ENCODE results near the gene RTKN. TPM values are rescaled to one million over a fixed set of nuclear protein-coding genes. Genes with fewer than 3 reads are reported as not detected.

RTKN gene
- total and polyA plus RNA-seq, 2 of the 13 experiments (the other 11 are each of a cell fraction or from before 2014, with no cell fraction given): 159 to 166 TPM

DNA sequence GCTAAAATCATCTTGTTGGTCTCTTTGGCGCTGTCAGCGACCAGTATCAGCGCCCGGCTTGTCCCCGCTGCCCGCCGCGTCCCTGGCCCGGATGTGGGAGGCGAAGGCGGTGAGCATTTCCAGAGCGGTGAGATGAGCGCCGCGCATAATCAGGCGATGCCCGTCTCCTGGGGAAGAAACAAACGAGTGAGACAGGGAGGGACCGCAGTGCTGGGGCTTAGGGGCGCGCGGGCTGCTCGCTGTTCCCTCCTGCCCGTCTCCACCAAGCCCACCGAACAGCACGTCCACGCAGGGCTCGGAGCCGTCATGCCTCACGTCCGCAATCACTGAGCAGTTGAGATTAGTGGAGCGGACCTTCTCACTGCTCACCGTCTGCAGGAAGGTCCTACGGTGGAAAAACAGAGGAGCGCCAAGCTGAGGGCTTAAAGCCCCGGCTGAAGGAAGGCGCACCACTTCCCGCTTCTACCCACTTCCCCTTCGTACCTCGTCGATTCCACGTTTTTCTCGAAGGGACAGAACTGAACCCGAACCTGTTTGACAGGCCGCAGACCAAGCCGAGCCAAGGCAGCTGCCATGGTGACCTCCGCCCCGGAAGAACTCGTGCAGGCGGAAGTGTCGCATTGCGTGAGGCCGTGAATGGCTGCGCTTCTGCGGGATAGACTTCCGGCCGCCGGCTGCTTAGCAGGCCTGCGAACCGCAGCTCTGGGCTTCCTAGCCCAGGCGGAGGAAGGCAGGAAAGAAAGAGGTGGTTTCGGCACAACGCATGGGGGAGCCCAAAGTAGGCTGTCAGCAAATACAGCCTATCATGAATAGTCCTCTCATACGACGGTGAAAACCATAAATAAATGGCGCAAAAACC, 30.6 kb upstream of the RTKN start, which contains the start of gene MRPL53 (continued):
- no peak for TF ChIP-seq TRIM22 (IDR thresholded peaks at IDR 0.05)
- TF ChIP-seq, protein P1, sequence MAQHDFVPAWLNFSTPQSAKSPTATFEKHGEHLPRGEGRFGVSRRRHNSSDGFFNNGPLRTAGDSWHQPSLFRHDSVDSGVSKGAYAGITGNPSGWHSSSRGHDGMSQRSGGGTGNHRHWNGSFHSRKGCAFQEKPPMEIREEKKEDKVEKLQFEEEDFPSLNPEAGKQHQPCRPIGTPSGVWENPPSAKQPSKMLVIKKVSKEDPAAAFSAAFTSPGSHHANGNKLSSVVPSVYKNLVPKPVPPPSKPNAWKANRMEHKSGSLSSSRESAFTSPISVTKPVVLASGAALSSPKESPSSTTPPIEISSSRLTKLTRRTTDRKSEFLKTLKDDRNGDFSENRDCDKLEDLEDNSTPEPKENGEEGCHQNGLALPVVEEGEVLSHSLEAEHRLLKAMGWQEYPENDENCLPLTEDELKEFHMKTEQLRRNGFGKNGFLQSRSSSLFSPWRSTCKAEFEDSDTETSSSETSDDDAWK (CRISPR knock-in tag; IDR thresholded peaks at IDR 0.05): no peak
- peak; percentile 79; the same call in 1 of the 2 replicates for TF ChIP-seq ZNF83 (CRISPR knock-in tag; IDR thresholded peaks at IDR 0.05; ENCODE audit: borderline replicate concordance)
- TF ChIP-seq BRD4 (CRISPR knock-in tag; IDR thresholded peaks at IDR 0.05): peak; percentile 97
- peak; percentile 98 for TF ChIP-seq NCOA1 (CRISPR knock-in tag; IDR thresholded peaks at IDR 0.05)
- TF ChIP-seq CHD4 (IDR thresholded peaks at IDR 0.05; ENCODE audit: borderline replicate concordance, low read length): peak; percentile 37; the same call in 1 of the 2 replicates
- peak; percentile 90 for TF ChIP-seq ARNT2 (CRISPR knock-in tag; IDR thresholded peaks at IDR 0.05; ENCODE audit: low read depth)
- peak; percentile 64; the same call in 1 of the 2 replicates for TF ChIP-seq ZBTB21 (CRISPR knock-in tag; IDR thresholded peaks at IDR 0.05)
- no peak for TF ChIP-seq ATF7 (IDR thresholded peaks at IDR 0.05)
- TF ChIP-seq ATF7 (CRISPR knock-in tag; IDR thresholded peaks at IDR 0.05): peak; percentile 83
- TF ChIP-seq ZNF772 (CRISPR knock-in tag; IDR thresholded peaks at IDR 0.05): peak; percentile 98
- peak; percentile 98 for TF ChIP-seq PHF20 (CRISPR knock-in tag; IDR thresholded peaks at IDR 0.05)
- TF ChIP-seq, protein P2, sequence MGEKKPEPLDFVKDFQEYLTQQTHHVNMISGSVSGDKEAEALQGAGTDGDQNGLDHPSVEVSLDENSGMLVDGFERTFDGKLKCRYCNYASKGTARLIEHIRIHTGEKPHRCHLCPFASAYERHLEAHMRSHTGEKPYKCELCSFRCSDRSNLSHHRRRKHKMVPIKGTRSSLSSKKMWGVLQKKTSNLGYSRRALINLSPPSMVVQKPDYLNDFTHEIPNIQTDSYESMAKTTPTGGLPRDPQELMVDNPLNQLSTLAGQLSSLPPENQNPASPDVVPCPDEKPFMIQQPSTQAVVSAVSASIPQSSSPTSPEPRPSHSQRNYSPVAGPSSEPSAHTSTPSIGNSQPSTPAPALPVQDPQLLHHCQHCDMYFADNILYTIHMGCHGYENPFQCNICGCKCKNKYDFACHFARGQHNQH (CRISPR knock-in tag; IDR thresholded peaks at IDR 0.05): peak; percentile 96
- peak; percentile 81 for TF ChIP-seq ZEB1 (IDR thresholded peaks at IDR 0.05; ENCODE audit: insufficient replicate concordance, low read depth)
- peak; percentile 39; the same call in 1 of the 2 replicates for TF ChIP-seq AKNA (CRISPR knock-in tag; IDR thresholded peaks at IDR 0.05; ENCODE audit: borderline replicate concordance)
- TF ChIP-seq, protein P3, sequence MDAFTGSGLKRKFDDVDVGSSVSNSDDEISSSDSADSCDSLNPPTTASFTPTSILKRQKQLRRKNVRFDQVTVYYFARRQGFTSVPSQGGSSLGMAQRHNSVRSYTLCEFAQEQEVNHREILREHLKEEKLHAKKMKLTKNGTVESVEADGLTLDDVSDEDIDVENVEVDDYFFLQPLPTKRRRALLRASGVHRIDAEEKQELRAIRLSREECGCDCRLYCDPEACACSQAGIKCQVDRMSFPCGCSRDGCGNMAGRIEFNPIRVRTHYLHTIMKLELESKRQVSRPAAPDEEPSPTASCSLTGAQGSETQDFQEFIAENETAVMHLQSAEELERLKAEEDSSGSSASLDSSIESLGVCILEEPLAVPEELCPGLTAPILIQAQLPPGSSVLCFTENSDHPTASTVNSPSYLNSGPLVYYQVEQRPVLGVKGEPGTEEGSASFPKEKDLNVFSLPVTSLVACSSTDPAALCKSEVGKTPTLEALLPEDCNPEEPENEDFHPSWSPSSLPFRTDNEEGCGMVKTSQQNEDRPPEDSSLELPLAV (CRISPR knock-in tag; conservative IDR thresholded peaks at IDR 0.05; ENCODE audit: low read depth): no peak; the same call in 1 of the 2 replicates
- TF ChIP-seq HIVEP1 (CRISPR knock-in tag; IDR thresholded peaks at IDR 0.05): peak; percentile 95
- peak; percentile 99 for TF ChIP-seq TAF15 (IDR thresholded peaks at IDR 0.05; ENCODE audit: low read depth, low read length, poor library complexity, severe bottlenecking)
